DND-41 (cell line): ENCODE results near the gene VWA8.

Source experiments
- ATAC-seq: fragments of 200-7000 bp; cut with Tn5 transposase; 3 replicates; pipeline ENCODE4 v1.9.1; 2021; ENCODE audit warnings: low read depth; ENCODE audit not compliant: insufficient read depth
- DNase-seq: peaks from one replicate; pipeline ENCODE4 v3.0.0-alpha.2; 2020
- H2AFZ ChIP-seq: 2 replicates; pipeline ENCODE4 v1.6.0; 2012; ENCODE audit warnings: low read depth, low read length
- H3K27ac ChIP-seq: 2 replicates; pipeline ENCODE4 v1.5.1; 2012; ENCODE audit warnings: low read length, inconsistent platforms
- H3K27me3 ChIP-seq: fragments of 200-600 bp; sonication (generic); 2 replicates; pipeline ENCODE4 v1.6.0; 2012; ENCODE audit warnings: low read length, mild to moderate bottlenecking, inconsistent platforms; ENCODE audit not compliant: insufficient read depth, poor library complexity
- H3K36me3 ChIP-seq: 2 replicates; pipeline ENCODE4 v1.5.1; 2012; ENCODE audit warnings: low read length, inconsistent platforms; ENCODE audit not compliant: insufficient read depth
- H3K4me1 ChIP-seq: 2 replicates; pipeline ENCODE4 v1.5.1; 2012; ENCODE audit warnings: mild to moderate bottlenecking, low read length; ENCODE audit not compliant: insufficient read depth
- H3K4me2 ChIP-seq: 2 replicates; pipeline ENCODE4 v1.6.0; 2012; ENCODE audit warnings: mild to moderate bottlenecking, moderate library complexity, low read length, inconsistent platforms; ENCODE audit not compliant: insufficient read depth
- H3K4me3 ChIP-seq, 2 experiments: fragments of 200-600 bp in 1 of 2; shearing (Covaris generic) in 1 of 2; 2 replicates each; pipeline ENCODE4 v1.5.1; 2012 to 2016; ENCODE audit warnings: inconsistent platforms in 2 of 2, low read length in 2 of 2, mild to moderate bottlenecking in 2 of 2, low read depth in 1 of 2, moderate library complexity in 1 of 2
- H3K79me2 ChIP-seq: 2 replicates; pipeline ENCODE4 v1.6.0; 2012; ENCODE audit warnings: low read length, inconsistent platforms; ENCODE audit not compliant: insufficient read depth
- H3K9ac ChIP-seq: 2 replicates; pipeline ENCODE4 v1.6.0; 2012; ENCODE audit warnings: low read depth, mild to moderate bottlenecking, inconsistent platforms, low read length, moderate library complexity
- H3K9me3 ChIP-seq: 2 replicates; pipeline ENCODE4 v1.5.1; 2012; ENCODE audit warnings: low read length, moderate library complexity, mild to moderate bottlenecking, inconsistent platforms; ENCODE audit not compliant: insufficient read depth, severe bottlenecking
- H4K20me1 ChIP-seq: 2 replicates; pipeline ENCODE4 v1.6.0; 2012; ENCODE audit warnings: low read length; ENCODE audit not compliant: insufficient read depth
- CTCF ChIP-seq: IDR thresholded peaks from 2 replicates; pipeline ENCODE4 v1.5.1; 2012; ENCODE audit warnings: borderline replicate concordance, low read length, moderate library complexity, mild to moderate bottlenecking; ENCODE audit not compliant: poor library complexity, severe bottlenecking; ENCODE audit errors: extremely low read depth
- EZH2 ChIP-seq: IDR thresholded peaks from 3 replicates; pipeline ENCODE4 v1.6.1; 2012; ENCODE audit warnings: borderline replicate concordance, low read depth, mild to moderate bottlenecking, moderate library complexity, low read length, inconsistent platforms; ENCODE audit not compliant: severe bottlenecking

The VWA8 gene

GRCh38 chr13:41603917-41604316 is 357.0 kb downstream of the VWA8 start:
- H3K79me2 ChIP-seq = no peaks in the 10 kb centered on the region
- TF ChIP-seq CTCF (no peak), EZH2 (no peak)
- H3K27ac ChIP-seq = no peak overlapping the region
- no peak for ATAC-seq
- H3K9ac ChIP-seq = no peak overlapping the region
- H3K9me3 ChIP-seq = no peaks in the 10 kb centered on the region
- no peaks in the 10 kb centered on the region for H3K4me1 ChIP-seq
- H3K4me2 ChIP-seq = no peak overlapping the region
- H4K20me1 ChIP-seq = no peaks in the 10 kb centered on the region
- DNase-seq = no peak
- no peak overlapping the region for H3K4me3 ChIP-seq
- H2AFZ ChIP-seq = no peak overlapping the region
- H3K36me3 ChIP-seq = peaks cover 34% of the 10 kb centered on the region; the same call in 1 of the 2 replicates
- H3K27me3 ChIP-seq = no peaks in the 10 kb centered on the region

GRCh38 chr13:41601718-41602445 is 359.0 kb downstream of the VWA8 start:
- no peak overlapping the region for H2AFZ ChIP-seq

DNA sequence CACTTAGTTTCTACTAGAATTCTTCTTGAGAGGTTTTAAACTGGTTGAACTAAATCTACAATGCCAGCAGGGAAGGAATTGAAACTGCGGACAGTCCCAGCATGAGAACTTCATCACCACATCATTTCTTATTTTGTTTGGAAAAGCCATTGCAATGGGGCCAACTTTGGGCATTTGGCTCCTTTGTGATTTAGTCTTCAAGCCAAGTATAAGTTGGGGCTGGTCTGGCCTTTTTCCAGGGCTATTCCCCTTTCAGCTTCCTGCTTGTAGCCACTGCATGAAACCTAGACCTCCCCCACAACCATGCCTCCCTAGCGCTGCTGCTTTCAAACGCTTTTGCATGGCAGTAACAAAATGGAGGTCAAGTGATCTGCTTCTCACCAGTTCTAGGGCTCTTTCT is 361.3 kb downstream of the VWA8 start:
- H3K9ac ChIP-seq = no peak overlapping the region
- no peak overlapping the region for H3K4me2 ChIP-seq
- H3K27me3 ChIP-seq = no peaks in the 10 kb centered on the region
- H3K9me3 ChIP-seq = no peaks in the 10 kb centered on the region
- no peaks in the 10 kb centered on the region for H4K20me1 ChIP-seq
- DNase-seq = no peak
- H3K79me2 ChIP-seq = no peaks in the 10 kb centered on the region
- peaks cover 10% of the 10 kb centered on the region; the same call in 1 of the 2 replicates for H3K36me3 ChIP-seq
- TF ChIP-seq CTCF = no peak
- no peak for TF ChIP-seq EZH2
- no peaks in the 10 kb centered on the region for H3K4me1 ChIP-seq
- H3K27ac ChIP-seq = no peak overlapping the region
- H2AFZ ChIP-seq = no peak overlapping the region
- no peak overlapping the region for H3K4me3 ChIP-seq
- no peak for ATAC-seq

More at GRCh38 chr13:41601718-41602445, 359.0 kb downstream of the VWA8 start:
- no peak for DNase-seq
- TF ChIP-seq EZH2 = no peak
- no peak for TF ChIP-seq CTCF
- Histone ChIP-seq H3K9ac (no peak overlapping the region), H3K4me3 (no peak overlapping the region), H3K27ac (no peak overlapping the region), H3K27me3 (no peaks in the 10 kb centered on the region), H3K36me3 (peaks cover 19% of the 10 kb centered on the region; the same call in 1 of the 2 replicates), H3K4me1 (no peaks in the 10 kb centered on the region), H3K9me3 (no peaks in the 10 kb centered on the region), H3K4me2 (no peak overlapping the region), H3K79me2 (no peaks in the 10 kb centered on the region), H4K20me1 (no peaks in the 10 kb centered on the region)
- ATAC-seq = no peak
